Ishikawa (cell line): Measurements from ENCODE around the gene CEACAM19.

Experiments
- CEBPB ChIP-seq: IDR thresholded peaks from 2 replicates; pipeline ENCODE4 v1.6.1; 2012
- EP300 ChIP-seq: IDR thresholded peaks from 2 replicates; pipeline ENCODE4 v1.6.1; 2012; ENCODE audit warnings: borderline replicate concordance
- MAX ChIP-seq: IDR thresholded peaks from 2 replicates; pipeline ENCODE4 v1.6.1; 2012
- RAD21 ChIP-seq: IDR thresholded peaks from 2 replicates; pipeline ENCODE4 v1.6.1; 2012; ENCODE audit warnings: low read depth
- TAF1 ChIP-seq: IDR thresholded peaks from 2 replicates; pipeline ENCODE4 v1.6.1; 2012; ENCODE audit warnings: low read depth, mild to moderate bottlenecking

- TF ChIP-seq RAD21 = no peak
- no peak for TF ChIP-seq EP300
- TF ChIP-seq CEBPB = no peak
- TF ChIP-seq TAF1 = no peak
- no peak for TF ChIP-seq MAX
These were observed 46.4 kb upstream of the CEACAM19 start for GRCh38 chr19:44624840-44625354.
